ENCODE results near the gene ESR1. TPM values are rescaled to one million over a fixed set of nuclear protein-coding genes. Genes with fewer than 3 reads are reported as not detected.

ESR1 gene
- total RNA-seq, 4 donors from 2014 or later, result 0.83 to 1.8 (median 1.3) TPM

- Histone ChIP-seq H3K36me3 (no peaks in the 10 kb centered on the region), H3K4me1 (no peaks in the 10 kb centered on the region), H3K27ac (replicated peaks in 1 of 4) (no peak overlapping the region), H3K9me3 (no peaks in the 10 kb centered on the region), H3K4me3 (no peak overlapping the region), H3K27me3 (no peaks in the 10 kb centered on the region)
- no peak for TF ChIP-seq POLR2AphosphoS5 (IDR thresholded peaks at IDR 0.05)
- TF ChIP-seq POLR2A (IDR thresholded peaks at IDR 0.05; ENCODE audit: low read depth), result no peak
- no peak for TF ChIP-seq EP300 (IDR thresholded peaks at IDR 0.05)
- TF ChIP-seq, protein P1, sequence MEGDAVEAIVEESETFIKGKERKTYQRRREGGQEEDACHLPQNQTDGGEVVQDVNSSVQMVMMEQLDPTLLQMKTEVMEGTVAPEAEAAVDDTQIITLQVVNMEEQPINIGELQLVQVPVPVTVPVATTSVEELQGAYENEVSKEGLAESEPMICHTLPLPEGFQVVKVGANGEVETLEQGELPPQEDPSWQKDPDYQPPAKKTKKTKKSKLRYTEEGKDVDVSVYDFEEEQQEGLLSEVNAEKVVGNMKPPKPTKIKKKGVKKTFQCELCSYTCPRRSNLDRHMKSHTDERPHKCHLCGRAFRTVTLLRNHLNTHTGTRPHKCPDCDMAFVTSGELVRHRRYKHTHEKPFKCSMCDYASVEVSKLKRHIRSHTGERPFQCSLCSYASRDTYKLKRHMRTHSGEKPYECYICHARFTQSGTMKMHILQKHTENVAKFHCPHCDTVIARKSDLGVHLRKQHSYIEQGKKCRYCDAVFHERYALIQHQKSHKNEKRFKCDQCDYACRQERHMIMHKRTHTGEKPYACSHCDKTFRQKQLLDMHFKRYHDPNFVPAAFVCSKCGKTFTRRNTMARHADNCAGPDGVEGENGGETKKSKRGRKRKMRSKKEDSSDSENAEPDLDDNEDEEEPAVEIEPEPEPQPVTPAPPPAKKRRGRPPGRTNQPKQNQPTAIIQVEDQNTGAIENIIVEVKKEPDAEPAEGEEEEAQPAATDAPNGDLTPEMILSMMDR (IDR thresholded peaks at IDR 0.05), result no peak
- no peak for DNase-seq (ENCODE audit: extremely low spot score)
- 88% methylated on average over 4 of the region's 4 CpGs for WGBS
- intact Hi-C loops (cut with DNase I), result no loop called here
Measured at GRCh38 chr6:151914484-151914883, 107.0 kb downstream of the ESR1 start.

GRCh38 chr6:151916075-151916474 is 108.6 kb downstream of the ESR1 start:
- 80% methylated on average over 3 of the region's 3 CpGs for WGBS
- TF ChIP-seq, protein P1 (IDR thresholded peaks at IDR 0.05), result no peak
- TF ChIP-seq EP300 (IDR thresholded peaks at IDR 0.05) (no peak), POLR2AphosphoS5 (IDR thresholded peaks at IDR 0.05) (no peak), POLR2A (IDR thresholded peaks at IDR 0.05; ENCODE audit: low read depth) (no peak)
- intact Hi-C loops (cut with DNase I), result no loop called here
- Histone ChIP-seq H3K36me3 (no peaks in the 10 kb centered on the region), H3K9me3 (no peaks in the 10 kb centered on the region), H3K27ac (replicated peaks in 1 of 4) (no peak overlapping the region), H3K4me3 (no peak overlapping the region), H3K4me1 (no peaks in the 10 kb centered on the region), H3K27me3 (no peaks in the 10 kb centered on the region)
- DNase-seq (ENCODE audit: extremely low spot score), result no peak

- H3K4me1 ChIP-seq, result no peaks in the 10 kb centered on the region
- H3K36me3 ChIP-seq, result no peaks in the 10 kb centered on the region
- TF ChIP-seq, protein P1 (IDR thresholded peaks at IDR 0.05), result no peak
- no peak for TF ChIP-seq POLR2A (IDR thresholded peaks at IDR 0.05; ENCODE audit: low read depth)
- no peak for TF ChIP-seq EP300 (IDR thresholded peaks at IDR 0.05)
- peak in 1 of 2 donors; percentile 40 for TF ChIP-seq POLR2AphosphoS5 (IDR thresholded peaks at IDR 0.05)
- peak overlapping the region in 1 of 4 donors; percentile 39 for H3K27ac ChIP-seq (replicated peaks in 1 of 4)
- WGBS, result 89% methylated on average over 3 of the region's 3 CpGs
- H3K9me3 ChIP-seq, result no peaks in the 10 kb centered on the region
- no peak for DNase-seq (ENCODE audit: extremely low spot score)
- intact Hi-C loops (cut with DNase I), result no loop called here
- no peak overlapping the region for H3K4me3 ChIP-seq
- H3K27me3 ChIP-seq, result no peaks in the 10 kb centered on the region
Measured at GRCh38 chr6:151916680-151917164, 109.2 kb downstream of the ESR1 start.

- Histone ChIP-seq H3K36me3 (no peaks in the 10 kb centered on the region), H3K9me3 (peaks cover 0 to 10% (median 0%) of the 10 kb centered on the region in 4 donors), H3K4me3 (no peak overlapping the region), H3K27me3 (no peaks in the 10 kb centered on the region), H3K4me1 (no peaks in the 10 kb centered on the region), H3K27ac (replicated peaks in 1 of 4) (peak overlapping the region in 3 of 4 donors; percentile 39 to 53 (median 41))
- TF ChIP-seq EP300 (IDR thresholded peaks at IDR 0.05) (no peak), POLR2AphosphoS5 (IDR thresholded peaks at IDR 0.05) (no peak), POLR2A (IDR thresholded peaks at IDR 0.05; ENCODE audit: low read depth) (no peak)
- TF ChIP-seq, protein P1 (IDR thresholded peaks at IDR 0.05), result no peak
- WGBS, result 69% methylated on average over 6 of the region's 6 CpGs
- no peak for DNase-seq (ENCODE audit: extremely low spot score)
- intact Hi-C loops (cut with DNase I), result no loop called here
Measured at GRCh38 chr6:151917531-151918329, 110.2 kb downstream of the ESR1 start.

Measured in esophagus muscularis mucosa (tissue), 4 donors.